ENCODE data around the gene GCN1. TPM values are rescaled to one million over a fixed set of nuclear protein-coding genes. Genes with fewer than 3 reads are reported as not detected.
"Not testable (repeated sequence)": the region's sequence is repeated elsewhere in the genome, so short reads cannot be mapped to it uniquely, and the experiment has no call there.

Gene GCN1
- total RNA-seq, 1 donor from 2014 or later = 77.2 TPM

DNA sequence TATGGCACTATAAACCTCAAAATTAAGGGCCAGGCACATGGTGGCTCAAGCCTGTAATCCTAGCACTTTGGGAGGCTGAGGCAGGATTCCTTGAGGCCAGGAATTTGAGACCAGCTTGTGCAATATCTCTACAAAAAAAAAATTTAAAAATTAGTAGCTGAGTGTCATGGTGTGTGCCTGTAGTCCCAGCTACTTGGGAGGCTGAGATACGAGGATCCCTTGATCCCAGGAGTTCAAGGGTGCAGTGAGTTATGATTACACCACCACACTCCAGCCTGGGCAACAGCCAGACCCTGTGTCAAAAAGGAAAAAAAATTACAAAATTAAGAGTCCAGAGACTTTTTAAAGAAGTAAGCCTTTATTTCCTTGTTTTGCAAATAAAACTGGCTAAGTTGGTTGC, 1.8 kb upstream of the GCN1 start:
- H3K4me3 ChIP-seq = no peak overlapping the region
- ATAC-seq (no peak), DNase-seq (no peak)
- TF ChIP-seq, protein P1, sequence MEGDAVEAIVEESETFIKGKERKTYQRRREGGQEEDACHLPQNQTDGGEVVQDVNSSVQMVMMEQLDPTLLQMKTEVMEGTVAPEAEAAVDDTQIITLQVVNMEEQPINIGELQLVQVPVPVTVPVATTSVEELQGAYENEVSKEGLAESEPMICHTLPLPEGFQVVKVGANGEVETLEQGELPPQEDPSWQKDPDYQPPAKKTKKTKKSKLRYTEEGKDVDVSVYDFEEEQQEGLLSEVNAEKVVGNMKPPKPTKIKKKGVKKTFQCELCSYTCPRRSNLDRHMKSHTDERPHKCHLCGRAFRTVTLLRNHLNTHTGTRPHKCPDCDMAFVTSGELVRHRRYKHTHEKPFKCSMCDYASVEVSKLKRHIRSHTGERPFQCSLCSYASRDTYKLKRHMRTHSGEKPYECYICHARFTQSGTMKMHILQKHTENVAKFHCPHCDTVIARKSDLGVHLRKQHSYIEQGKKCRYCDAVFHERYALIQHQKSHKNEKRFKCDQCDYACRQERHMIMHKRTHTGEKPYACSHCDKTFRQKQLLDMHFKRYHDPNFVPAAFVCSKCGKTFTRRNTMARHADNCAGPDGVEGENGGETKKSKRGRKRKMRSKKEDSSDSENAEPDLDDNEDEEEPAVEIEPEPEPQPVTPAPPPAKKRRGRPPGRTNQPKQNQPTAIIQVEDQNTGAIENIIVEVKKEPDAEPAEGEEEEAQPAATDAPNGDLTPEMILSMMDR (IDR thresholded peaks at IDR 0.05) = no peak
- H3K36me3 ChIP-seq = peaks cover 39% of the 10 kb centered on the region
- H3K9me3 ChIP-seq = no peaks in the 10 kb centered on the region
- no peaks in the 10 kb centered on the region for H3K27me3 ChIP-seq
- intact Hi-C loops (cut with DNase I) = no loop called here
- peaks cover 45% of the 10 kb centered on the region for H3K4me1 ChIP-seq
- no peak overlapping the region for H3K27ac ChIP-seq

DNA sequence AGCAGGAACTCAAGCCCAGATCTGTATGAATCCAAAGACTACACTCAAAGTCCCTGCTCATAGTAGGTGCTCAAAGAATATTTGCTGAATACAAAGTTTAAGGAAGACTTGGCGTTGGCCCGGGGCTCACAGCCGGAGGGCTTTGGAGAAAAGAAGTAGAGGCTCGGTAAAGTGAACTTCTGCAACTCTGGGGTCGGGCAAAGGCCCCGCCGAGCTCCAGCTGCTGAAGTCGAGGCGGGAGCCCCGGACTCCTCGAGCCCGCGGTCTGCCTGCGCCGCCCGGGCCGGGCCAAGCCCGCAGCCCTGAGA, 335 bp downstream of the GCN1 start:
- TF ChIP-seq, protein P1 (IDR thresholded peaks at IDR 0.05) = no peak
- ATAC-seq = peak; percentile 64
- peaks cover 47% of the 10 kb centered on the region for H3K36me3 ChIP-seq
- intact Hi-C loops (cut with DNase I) = no loop called here
- peak overlapping the region; percentile 99 for H3K4me3 ChIP-seq
- DNase-seq = no peak
- H3K9me3 ChIP-seq = no peaks in the 10 kb centered on the region
- peak overlapping the region; percentile 94 for H3K27ac ChIP-seq
- no peaks in the 10 kb centered on the region for H3K27me3 ChIP-seq
- peaks cover 36% of the 10 kb centered on the region for H3K4me1 ChIP-seq

DNA sequence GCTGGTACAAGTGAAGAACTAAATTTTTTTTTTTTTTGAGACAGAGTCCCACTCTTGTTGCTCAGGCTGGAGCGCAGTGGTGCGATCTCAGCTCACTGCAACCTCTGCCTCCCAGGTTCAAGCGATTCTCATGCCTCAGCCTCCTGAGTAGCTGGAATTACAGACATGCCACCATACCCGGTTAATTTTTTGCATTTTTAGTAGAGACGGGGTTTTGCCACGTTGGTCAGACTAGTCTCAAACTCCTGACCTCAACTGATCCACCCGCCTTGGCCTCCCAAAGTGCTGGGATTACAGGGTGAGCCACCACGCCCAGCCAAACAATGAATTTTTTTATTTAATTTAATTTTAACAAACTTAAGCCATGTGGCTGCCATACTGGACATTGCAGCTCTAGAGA, 1.2 kb downstream of the GCN1 start:
- Histone ChIP-seq H3K4me3 (peak overlapping the region; percentile 99), H3K4me1 (peaks cover 29% of the 10 kb centered on the region), H3K36me3 (peaks cover 47% of the 10 kb centered on the region)
- ATAC-seq; intact Hi-C loops (cut with DNase I); H3K27ac ChIP-seq; H3K27me3 ChIP-seq; DNase-seq; H3K9me3 ChIP-seq: not testable (repeated sequence)

DNA sequence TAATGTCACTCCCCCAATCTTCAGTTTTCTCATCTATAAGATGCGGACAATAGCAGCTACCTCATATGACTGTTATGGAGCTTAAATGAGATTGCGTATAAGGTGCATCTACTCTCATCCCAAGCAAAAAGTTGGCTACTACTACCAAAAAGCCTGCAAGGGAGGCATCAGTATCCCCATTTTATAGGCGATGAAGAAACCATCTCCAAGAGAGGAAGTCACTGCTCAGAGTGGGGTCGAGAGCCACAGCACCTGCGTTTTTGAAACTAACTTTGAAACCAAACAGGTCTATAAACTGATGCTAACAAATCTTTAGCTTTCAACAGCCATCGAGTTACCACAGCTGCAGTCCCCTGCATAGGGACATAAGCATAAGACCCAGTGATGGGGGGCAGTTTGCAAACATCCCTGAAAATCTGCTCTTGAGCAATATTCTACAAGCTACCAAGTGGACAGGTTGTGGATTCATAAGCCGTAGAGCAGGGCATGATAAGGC, 3.5 kb downstream of the GCN1 start:
- no peak for ATAC-seq
- Histone ChIP-seq H3K9me3 (no peaks in the 10 kb centered on the region), H3K27ac (no peak overlapping the region), H3K36me3 (peaks cover 47% of the 10 kb centered on the region), H3K4me3 (no peak overlapping the region), H3K27me3 (no peaks in the 10 kb centered on the region), H3K4me1 (peaks cover 23% of the 10 kb centered on the region)
- no peak for DNase-seq
- intact Hi-C loops (cut with DNase I) = no loop called here
- TF ChIP-seq, protein P1 (IDR thresholded peaks at IDR 0.05) = no peak

DNA sequence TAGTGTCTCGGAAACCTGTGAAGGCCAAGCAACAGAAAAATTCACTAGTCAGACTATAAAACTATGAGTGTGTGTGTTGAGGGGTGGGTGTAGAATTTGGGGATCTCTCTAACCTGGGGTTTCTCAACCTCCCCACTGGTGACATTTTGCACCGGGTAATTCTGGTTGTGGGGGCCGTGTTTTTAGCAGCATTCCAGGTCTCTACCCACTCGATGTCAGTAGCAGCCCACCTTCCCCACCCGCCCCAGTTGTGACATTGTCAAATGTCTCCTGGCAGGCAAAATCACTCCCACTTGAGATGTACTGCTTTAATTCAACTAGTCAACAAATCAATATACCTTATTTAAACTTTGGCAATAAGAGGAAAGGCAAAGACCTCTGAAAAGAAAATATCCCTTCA, 4.1 kb downstream of the GCN1 start:
- Histone ChIP-seq H3K9me3 (no peaks in the 10 kb centered on the region), H3K4me1 (peaks cover 20% of the 10 kb centered on the region), H3K4me3 (no peak overlapping the region), H3K27ac (no peak overlapping the region), H3K27me3 (no peaks in the 10 kb centered on the region), H3K36me3 (peaks cover 50% of the 10 kb centered on the region)
- ATAC-seq (no peak), DNase-seq (no peak)
- TF ChIP-seq, protein P1 (IDR thresholded peaks at IDR 0.05) = no peak
- intact Hi-C loops (cut with DNase I) = no loop called here

DNA sequence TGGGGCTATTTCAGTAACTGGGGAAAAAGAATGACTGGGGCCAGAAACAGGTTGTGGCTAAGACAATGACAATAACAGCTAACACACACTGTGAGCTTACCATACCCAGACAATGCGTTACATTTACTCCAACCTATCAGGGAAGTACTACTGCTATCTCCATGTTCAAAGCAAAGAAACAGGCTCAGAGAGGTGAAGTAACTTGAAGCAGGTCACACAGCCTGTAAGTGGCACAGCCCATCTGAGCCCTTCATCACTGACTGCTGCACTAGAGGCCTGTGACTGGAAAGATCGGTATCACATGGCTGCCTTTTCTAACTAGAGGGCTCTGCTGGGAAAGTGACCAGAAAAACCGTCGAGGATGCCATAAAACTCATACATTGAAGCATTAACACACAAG, 7.9 kb downstream of the GCN1 start:
- Histone ChIP-seq H3K4me3 (no peak overlapping the region), H3K9me3 (no peaks in the 10 kb centered on the region), H3K27me3 (no peaks in the 10 kb centered on the region), H3K36me3 (peaks cover 87% of the 10 kb centered on the region), H3K4me1 (no peaks in the 10 kb centered on the region), H3K27ac (no peak overlapping the region)
- TF ChIP-seq, protein P1 (IDR thresholded peaks at IDR 0.05) = no peak
- DNase-seq = no peak
- no peak for ATAC-seq
- intact Hi-C loops (cut with DNase I) = no loop called here

Data from upper lobe of right lung (tissue), 1 donor.